H9 (cell line): ENCODE data around the gene PTPRK. TPM values are rescaled to one million over a fixed set of nuclear protein-coding genes. Genes with fewer than 3 reads are reported as not detected.

Experiments
- DNase-seq: peaks from one replicate; pipeline ENCODE4 v3.0.0-alpha.2; 2017
- H2AFZ ChIP-seq: one replicate; pipeline ENCODE4 v1.6.1; 2013; ENCODE audit warnings: mild to moderate bottlenecking, low read length, control low read depth, moderate library complexity
- H2AK5ac ChIP-seq: 2 replicates; pipeline ENCODE4 v1.6.1; 2013; ENCODE audit warnings: low read length, control low read depth, mixed read lengths; ENCODE audit not compliant: insufficient read length
- H2BK120ac ChIP-seq: one replicate; pipeline ENCODE4 v1.6.1; 2013; ENCODE audit warnings: low read depth, mild to moderate bottlenecking, low read length, control low read depth, inconsistent platforms; ENCODE audit not compliant: poor library complexity, severe bottlenecking
- H2BK12ac ChIP-seq: 2 replicates; pipeline ENCODE4 v1.6.1; 2013; ENCODE audit warnings: low read length, control low read depth, mixed read lengths, low read depth; ENCODE audit not compliant: insufficient read length
- H2BK15ac ChIP-seq: 2 replicates; pipeline ENCODE4 v1.6.1; 2013; ENCODE audit warnings: low read depth, low read length, control low read depth
- H2BK20ac ChIP-seq: one replicate; pipeline ENCODE4 v1.6.1; 2013; ENCODE audit warnings: low read depth, mild to moderate bottlenecking, low read length, control low read depth, inconsistent platforms; ENCODE audit not compliant: poor library complexity, severe bottlenecking
- H2BK5ac ChIP-seq: 2 replicates; pipeline ENCODE4 v1.6.1; 2013; ENCODE audit warnings: low read length, control low read depth, mixed read lengths; ENCODE audit not compliant: insufficient read length
- H3K14ac ChIP-seq: 2 replicates; pipeline ENCODE4 v1.6.1; 2013; ENCODE audit warnings: low read length, control low read depth; ENCODE audit not compliant: insufficient read depth
- H3K18ac ChIP-seq: 2 replicates; pipeline ENCODE4 v1.6.1; 2013; ENCODE audit warnings: low read depth, mild to moderate bottlenecking, mixed read lengths, low read length, control low read depth; ENCODE audit not compliant: insufficient read length
- H3K23ac ChIP-seq: 2 replicates; pipeline ENCODE4 v1.6.1; 2013; ENCODE audit warnings: low read length, control low read depth, mixed read lengths, low read depth; ENCODE audit not compliant: insufficient read length
- H3K23me2 ChIP-seq: 2 replicates; pipeline ENCODE4 v1.6.1; 2013; ENCODE audit warnings: low read depth, mild to moderate bottlenecking, mixed read lengths, low read length, control low read depth; ENCODE audit not compliant: insufficient read length, poor library complexity, severe bottlenecking
- H3K27ac ChIP-seq: 2 replicates; pipeline ENCODE4 v1.5.1; 2013; ENCODE audit warnings: low read length, control low read depth, mixed read lengths, low read depth; ENCODE audit not compliant: insufficient read length
- H3K27me3 ChIP-seq: 2 replicates; pipeline ENCODE4 v1.6.1; 2013; ENCODE audit warnings: low read length, control low read depth, inconsistent platforms; ENCODE audit not compliant: insufficient read depth
- H3K4ac ChIP-seq: 2 replicates; pipeline ENCODE4 v1.6.1; 2013; ENCODE audit warnings: low read depth, mild to moderate bottlenecking, control low read depth, inconsistent platforms, low read length, moderate library complexity
- H3K4me1 ChIP-seq: 2 replicates; pipeline ENCODE4 v1.6.1; 2013; ENCODE audit warnings: low read length, control low read depth, inconsistent platforms; ENCODE audit not compliant: insufficient read depth
- H3K4me2 ChIP-seq: 2 replicates; pipeline ENCODE4 v1.6.1; 2013; ENCODE audit warnings: low read length, control low read depth, mixed read lengths; ENCODE audit not compliant: insufficient read length, insufficient read depth
- H3K56ac ChIP-seq: 2 replicates; pipeline ENCODE4 v1.6.1; 2013; ENCODE audit warnings: low read depth, mild to moderate bottlenecking, mixed read lengths, low read length, control low read depth; ENCODE audit not compliant: insufficient read length
- H3K79me1 ChIP-seq: 2 replicates; pipeline ENCODE4 v1.6.1; 2013; ENCODE audit warnings: low read depth, mild to moderate bottlenecking, moderate library complexity, low read length, control low read depth, inconsistent platforms; ENCODE audit not compliant: insufficient read depth, poor library complexity, severe bottlenecking
- H3K79me2 ChIP-seq: 2 replicates; pipeline ENCODE4 v1.6.1; 2013; ENCODE audit warnings: low read length, control low read depth, inconsistent platforms; ENCODE audit not compliant: insufficient read depth
- H3K9ac ChIP-seq: 2 replicates; pipeline ENCODE4 v1.6.1; 2013; ENCODE audit warnings: low read length, control low read depth, mixed read lengths; ENCODE audit not compliant: insufficient read length; ENCODE audit errors: extremely low read depth
- H3K9me3 ChIP-seq: one replicate; pipeline ENCODE4 v1.6.1; 2013; ENCODE audit warnings: low read depth, low read length, inconsistent platforms; ENCODE audit not compliant: control insufficient read depth
- H3T11ph ChIP-seq: one replicate; pipeline ENCODE4 v1.6.1; 2013; ENCODE audit warnings: mild to moderate bottlenecking, low read length, control low read depth, inconsistent platforms
- H4K20me1 ChIP-seq: one replicate; pipeline ENCODE4 v1.6.1; 2013; ENCODE audit not compliant: control insufficient read depth, insufficient read length, insufficient read depth
- H4K5ac ChIP-seq: 2 replicates; pipeline ENCODE4 v1.6.1; 2013; ENCODE audit warnings: low read depth, mild to moderate bottlenecking, mixed read lengths, low read length, control low read depth; ENCODE audit not compliant: insufficient read length
- H4K8ac ChIP-seq: replicated peaks from 2 replicates; pipeline ENCODE4 v1.6.1; 2013; ENCODE audit warnings: low read length, control low read depth, mixed read lengths, low read depth; ENCODE audit not compliant: insufficient read length
- H4K91ac ChIP-seq: 2 replicates; pipeline ENCODE4 v1.6.1; 2013; ENCODE audit warnings: low read depth, mild to moderate bottlenecking, moderate library complexity, mixed read lengths, low read length, control low read depth; ENCODE audit not compliant: insufficient read length
- H3K27ac Mint-ChIP-seq, 3 experiments: 2 replicates in 2 of 3; 3 replicates in 1 of 3; pipeline ENCODE4 v1.8.0; 2020 to 2021; ENCODE audit warnings: mixed read lengths in 3 of 3, mild to moderate bottlenecking in 1 of 3, moderate library complexity in 1 of 3
- H3K27me3 Mint-ChIP-seq: 2 replicates; pipeline ENCODE4 v1.8.0; 2021; ENCODE audit warnings: low read depth, mild to moderate bottlenecking, moderate library complexity, mixed read lengths
- H3K36me3 Mint-ChIP-seq, 3 experiments: 2 replicates in 2 of 3; 3 replicates in 1 of 3; pipeline ENCODE4 v1.8.0; 2020 to 2021; ENCODE audit warnings: low read depth in 3 of 3, mixed read lengths in 3 of 3; ENCODE audit not compliant: insufficient read depth in 1 of 3
- H3K4me1 Mint-ChIP-seq, 2 experiments: 2 replicates each; pipeline ENCODE4 v1.8.0; 2020; ENCODE audit warnings: mixed read lengths in 2 of 2
- H3K4me3 Mint-ChIP-seq, 2 experiments: 2 replicates in 1 of 2; 3 replicates in 1 of 2; pipeline ENCODE4 v1.8.0; 2020 to 2021; ENCODE audit warnings: mild to moderate bottlenecking in 2 of 2, mixed read lengths in 2 of 2, moderate library complexity in 1 of 2
- H3K9me3 Mint-ChIP-seq, 2 experiments: 2 replicates in 1 of 2; 3 replicates in 1 of 2; pipeline ENCODE4 v1.8.0; 2020; ENCODE audit warnings: mild to moderate bottlenecking in 2 of 2, mixed read lengths in 2 of 2, moderate library complexity in 1 of 2
- total RNA-seq: library from RNA; stranded (reverse); gene quantifications from 2 replicates; pipeline ENCODE4 v1.2.1, GENCODE V29; 2021
- TF ChIP-seq, protein P1 (sequence below): fragments of 200-600 bp; sonication (generic); conservative IDR thresholded peaks from 3 replicates; pipeline ENCODE4 v1.8.0; 2021; ENCODE audit warnings: antibody characterized with exemption, mild to moderate bottlenecking

Gene PTPRK
- total RNA-seq, 1 experiment from 2014 or later = 47.9 TPM

DNA sequence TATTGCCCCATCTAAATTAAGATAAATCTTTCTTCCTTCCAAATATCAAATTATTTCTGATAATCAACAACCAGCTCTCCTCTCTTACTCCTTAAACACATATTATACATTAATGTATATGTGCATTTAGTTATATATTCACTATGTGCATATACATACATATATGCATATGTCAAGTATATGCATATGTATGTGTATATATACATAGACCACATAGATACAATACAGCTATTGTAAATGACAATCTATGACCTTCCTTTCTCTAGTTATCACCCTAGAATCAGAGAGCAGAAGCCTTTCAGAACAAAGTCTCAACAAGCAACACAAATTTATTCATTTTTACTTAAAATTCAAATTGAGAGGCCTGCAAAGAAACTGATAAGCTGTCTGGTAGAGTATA is 378.5 kb downstream of the PTPRK start:
- H3K36me3 Mint-ChIP-seq = no peaks in the 10 kb centered on the region
- TF ChIP-seq, protein P1, sequence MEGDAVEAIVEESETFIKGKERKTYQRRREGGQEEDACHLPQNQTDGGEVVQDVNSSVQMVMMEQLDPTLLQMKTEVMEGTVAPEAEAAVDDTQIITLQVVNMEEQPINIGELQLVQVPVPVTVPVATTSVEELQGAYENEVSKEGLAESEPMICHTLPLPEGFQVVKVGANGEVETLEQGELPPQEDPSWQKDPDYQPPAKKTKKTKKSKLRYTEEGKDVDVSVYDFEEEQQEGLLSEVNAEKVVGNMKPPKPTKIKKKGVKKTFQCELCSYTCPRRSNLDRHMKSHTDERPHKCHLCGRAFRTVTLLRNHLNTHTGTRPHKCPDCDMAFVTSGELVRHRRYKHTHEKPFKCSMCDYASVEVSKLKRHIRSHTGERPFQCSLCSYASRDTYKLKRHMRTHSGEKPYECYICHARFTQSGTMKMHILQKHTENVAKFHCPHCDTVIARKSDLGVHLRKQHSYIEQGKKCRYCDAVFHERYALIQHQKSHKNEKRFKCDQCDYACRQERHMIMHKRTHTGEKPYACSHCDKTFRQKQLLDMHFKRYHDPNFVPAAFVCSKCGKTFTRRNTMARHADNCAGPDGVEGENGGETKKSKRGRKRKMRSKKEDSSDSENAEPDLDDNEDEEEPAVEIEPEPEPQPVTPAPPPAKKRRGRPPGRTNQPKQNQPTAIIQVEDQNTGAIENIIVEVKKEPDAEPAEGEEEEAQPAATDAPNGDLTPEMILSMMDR = no peak
- no peak overlapping the region for H3K18ac ChIP-seq

More for the DNA sequence above, 378.5 kb downstream of the PTPRK start:
- Histone ChIP-seq H3K9me3 (no peaks in the 10 kb centered on the region), H3K9ac (no peak overlapping the region), H3K23me2 (no peaks in the 10 kb centered on the region), H4K8ac (no peak overlapping the region), H3K27ac (no peak overlapping the region), H3K79me2 (no peaks in the 10 kb centered on the region), H2BK15ac (no peak overlapping the region), H3K79me1 (no peaks in the 10 kb centered on the region), H2BK5ac (no peak overlapping the region), H2BK120ac (no peak overlapping the region), H3K14ac (no peak overlapping the region), H4K91ac (no peak overlapping the region), H2BK20ac (no peak overlapping the region), H3K4me1 (no peaks in the 10 kb centered on the region), H3K27me3 (no peaks in the 10 kb centered on the region), H3K4me2 (no peak overlapping the region), H2AK5ac (no peak overlapping the region), H4K20me1 (no peaks in the 10 kb centered on the region), H3K4ac (no peak overlapping the region), H3K56ac (no peak overlapping the region), H3K23ac (no peak overlapping the region), H2BK12ac (no peak overlapping the region), H4K5ac (no peak overlapping the region), H2AFZ (no peak overlapping the region), H3T11ph (no peak overlapping the region)
- Mint-ChIP-seq H3K27ac (no peak overlapping the region), H3K4me3 (no peak overlapping the region), H3K27me3 (no peaks in the 10 kb centered on the region), H3K4me1 (peaks cover 0 to 7% of the 10 kb centered on the region in 2 experiments; a peak in 3 of 4 replicates), H3K9me3 (no peaks in the 10 kb centered on the region; a peak in 1 of 5 replicates)
- DNase-seq = no peak
